GM10266 (cell line): ENCODE results near the gene HTR2B.
"Not testable (repeated sequence)": the region's sequence is repeated elsewhere in the genome, so short reads cannot be mapped to it uniquely, and the experiment has no call there.

Experiments used
- DNase-seq: peaks from one replicate; pipeline ENCODE4 v3.0.0; 2012; ENCODE audit errors: extremely low spot score
- TF ChIP-seq, protein P1 (sequence below): IDR thresholded peaks from 2 replicates; pipeline ENCODE4 v1.5.1; 2012; ENCODE audit warnings: mild to moderate bottlenecking, low read depth; ENCODE audit not compliant: control insufficient read depth, insufficient read depth; ENCODE audit errors: missing control alignments

The HTR2B gene

DNA sequence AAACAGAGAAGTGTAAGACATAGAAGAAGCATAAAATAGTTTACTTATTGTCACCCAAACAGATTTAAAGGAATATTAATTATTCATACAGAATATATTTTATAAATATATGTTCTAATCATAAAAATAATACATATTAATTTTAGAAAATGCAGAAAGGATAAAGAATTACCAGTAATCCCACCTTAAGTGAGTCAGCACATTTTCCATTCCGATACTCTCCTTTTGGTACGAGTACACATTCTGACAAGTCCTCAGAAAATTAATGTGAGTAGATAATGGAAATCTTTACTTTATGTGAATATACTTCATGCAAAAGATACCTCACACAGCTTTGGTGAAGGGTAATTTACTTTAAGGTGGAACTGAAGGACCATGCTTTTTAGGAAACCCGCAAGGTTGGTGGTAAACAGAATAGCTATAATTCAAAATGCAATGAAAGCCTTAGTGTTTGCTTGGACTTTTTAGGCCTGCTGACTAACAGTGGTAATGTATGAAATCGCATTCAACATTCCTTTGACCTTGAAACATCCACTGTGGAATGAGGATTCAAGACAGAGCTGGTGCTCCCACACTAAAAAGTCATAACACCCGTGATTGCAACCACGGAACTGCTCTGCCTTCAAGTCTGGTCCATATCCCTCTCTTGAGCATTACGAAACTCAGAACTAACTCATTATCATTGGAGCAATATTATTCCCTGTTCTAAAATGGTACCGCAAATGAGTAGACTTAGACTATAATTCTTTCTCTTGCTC, 28.1 kb upstream of the HTR2B start:
- no peak for DNase-seq
- TF ChIP-seq, protein P1, sequence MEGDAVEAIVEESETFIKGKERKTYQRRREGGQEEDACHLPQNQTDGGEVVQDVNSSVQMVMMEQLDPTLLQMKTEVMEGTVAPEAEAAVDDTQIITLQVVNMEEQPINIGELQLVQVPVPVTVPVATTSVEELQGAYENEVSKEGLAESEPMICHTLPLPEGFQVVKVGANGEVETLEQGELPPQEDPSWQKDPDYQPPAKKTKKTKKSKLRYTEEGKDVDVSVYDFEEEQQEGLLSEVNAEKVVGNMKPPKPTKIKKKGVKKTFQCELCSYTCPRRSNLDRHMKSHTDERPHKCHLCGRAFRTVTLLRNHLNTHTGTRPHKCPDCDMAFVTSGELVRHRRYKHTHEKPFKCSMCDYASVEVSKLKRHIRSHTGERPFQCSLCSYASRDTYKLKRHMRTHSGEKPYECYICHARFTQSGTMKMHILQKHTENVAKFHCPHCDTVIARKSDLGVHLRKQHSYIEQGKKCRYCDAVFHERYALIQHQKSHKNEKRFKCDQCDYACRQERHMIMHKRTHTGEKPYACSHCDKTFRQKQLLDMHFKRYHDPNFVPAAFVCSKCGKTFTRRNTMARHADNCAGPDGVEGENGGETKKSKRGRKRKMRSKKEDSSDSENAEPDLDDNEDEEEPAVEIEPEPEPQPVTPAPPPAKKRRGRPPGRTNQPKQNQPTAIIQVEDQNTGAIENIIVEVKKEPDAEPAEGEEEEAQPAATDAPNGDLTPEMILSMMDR = no peak

DNA sequence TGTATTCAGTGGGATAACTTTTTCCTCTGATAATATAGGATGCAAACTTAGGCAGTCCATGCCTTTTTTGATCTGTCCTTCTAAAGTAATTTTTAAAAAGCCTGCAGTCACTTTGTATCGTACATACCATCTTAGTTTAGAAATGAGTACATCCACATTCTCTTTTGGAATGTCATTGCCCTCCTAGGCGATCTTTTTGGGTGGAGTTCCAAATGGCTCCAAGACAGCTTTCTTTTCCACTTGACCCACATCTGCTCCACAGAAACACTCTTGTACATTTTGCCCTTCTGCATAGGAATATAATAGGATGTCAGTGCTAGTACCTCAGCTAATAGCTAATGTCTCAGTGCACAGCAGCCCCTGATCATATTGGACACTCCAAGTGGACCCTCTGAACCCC, 21.8 kb upstream of the HTR2B start:
- TF ChIP-seq, protein P1 = no peak

GRCh38 chr2:231144896-231145295, 20.1 kb upstream of the HTR2B start:
- DNase-seq = no peak
- TF ChIP-seq, protein P1 = no peak

More for the DNA sequence above, 21.8 kb upstream of the HTR2B start:
- DNase-seq = no peak

GRCh38 chr2:231140808-231141207, 16.0 kb upstream of the HTR2B start:
- DNase-seq = not testable (repeated sequence)

- no peak for DNase-seq
- TF ChIP-seq, protein P1 = no peak
Observed at GRCh38 chr2:231139796-231140195, 15.0 kb upstream of the HTR2B start.

GRCh38 chr2:231138699-231139098, 13.9 kb upstream of the HTR2B start:
- DNase-seq = no peak
- TF ChIP-seq, protein P1 = no peak

- TF ChIP-seq, protein P1 = no peak
- no peak for DNase-seq
Observed at GRCh38 chr2:231134910-231135655, 10.2 kb upstream of the HTR2B start.
